Measurements from ENCODE around the gene USP40. TPM values are rescaled to one million over a fixed set of nuclear protein-coding genes. Genes with fewer than 3 reads are reported as not detected.
A peak's percentile ranks its signal among the peaks of the same experiment; 100 is the strongest.

Gene USP40
- total RNA-seq, 4 donors from 2014 or later, result 30.7 to 113 (median 41.3) TPM

GRCh38 chr2:233571001-233571400 is 4.4 kb upstream of the USP40 start:
- Histone ChIP-seq H3K27ac (no peak overlapping the region), H3K9me3 (no peaks in the 10 kb centered on the region), H3K27me3 (no peaks in the 10 kb centered on the region), H3K4me1 (no peaks in the 10 kb centered on the region), H3K36me3 (no peaks in the 10 kb centered on the region), H3K4me3 (no peak overlapping the region)
- WGBS, 2 donors (ENCODE audit: low coverage in 1 of 2), result 64 to 77% methylated on average over 1 of the region's 1 CpG
- intact Hi-C loops (cut with DNase I; ENCODE audit: low total_unique reads) (no loop called here), in situ Hi-C loops (cut with MboI; ENCODE audit: low pct_ligation_motif_present in 1 of 4, low pct_unique_long_range_greater_than_20kb in 1 of 4, low sequenced_read_pairs in 3 of 4) (no loop called here)
- DNase-seq, result no peak
- no peak for TF ChIP-seq POLR2AphosphoS5 (IDR thresholded peaks at IDR 0.05)
- no peak for TF ChIP-seq POLR2A (IDR thresholded peaks at IDR 0.05)
- TF ChIP-seq EP300 (IDR thresholded peaks at IDR 0.05; ENCODE audit: low read depth), result no peak
- no peak for TF ChIP-seq CTCF (IDR thresholded peaks at IDR 0.05)

GRCh38 chr2:233565685-233566140 is 869 bp downstream of the USP40 start:
- DNase-seq, result no peak
- WGBS, 2 donors (ENCODE audit: low coverage in 1 of 2), result 0 to 3% methylated on average over 6 of the region's 6 CpGs
- Histone ChIP-seq H3K4me3 (peak overlapping the region; percentile 5 to 99 (median 78)), H3K4me1 (peaks cover 0 to 10% (median 7%) of the 10 kb centered on the region in 4 donors), H3K36me3 (no peaks in the 10 kb centered on the region), H3K9me3 (no peaks in the 10 kb centered on the region), H3K27me3 (no peaks in the 10 kb centered on the region), H3K27ac (peak overlapping the region; percentile 91 to 99 (median 94))
- TF ChIP-seq POLR2AphosphoS5 (IDR thresholded peaks at IDR 0.05) (no peak), POLR2A (IDR thresholded peaks at IDR 0.05) (no peak), CTCF (IDR thresholded peaks at IDR 0.05) (no peak), EP300 (IDR thresholded peaks at IDR 0.05; ENCODE audit: low read depth) (no peak)
- intact Hi-C loops (cut with DNase I; ENCODE audit: low total_unique reads), result no loop called here
- in situ Hi-C loops (cut with MboI; ENCODE audit: low pct_ligation_motif_present in 1 of 4, low pct_unique_long_range_greater_than_20kb in 1 of 4, low sequenced_read_pairs in 3 of 4), result no loop called here

DNA sequence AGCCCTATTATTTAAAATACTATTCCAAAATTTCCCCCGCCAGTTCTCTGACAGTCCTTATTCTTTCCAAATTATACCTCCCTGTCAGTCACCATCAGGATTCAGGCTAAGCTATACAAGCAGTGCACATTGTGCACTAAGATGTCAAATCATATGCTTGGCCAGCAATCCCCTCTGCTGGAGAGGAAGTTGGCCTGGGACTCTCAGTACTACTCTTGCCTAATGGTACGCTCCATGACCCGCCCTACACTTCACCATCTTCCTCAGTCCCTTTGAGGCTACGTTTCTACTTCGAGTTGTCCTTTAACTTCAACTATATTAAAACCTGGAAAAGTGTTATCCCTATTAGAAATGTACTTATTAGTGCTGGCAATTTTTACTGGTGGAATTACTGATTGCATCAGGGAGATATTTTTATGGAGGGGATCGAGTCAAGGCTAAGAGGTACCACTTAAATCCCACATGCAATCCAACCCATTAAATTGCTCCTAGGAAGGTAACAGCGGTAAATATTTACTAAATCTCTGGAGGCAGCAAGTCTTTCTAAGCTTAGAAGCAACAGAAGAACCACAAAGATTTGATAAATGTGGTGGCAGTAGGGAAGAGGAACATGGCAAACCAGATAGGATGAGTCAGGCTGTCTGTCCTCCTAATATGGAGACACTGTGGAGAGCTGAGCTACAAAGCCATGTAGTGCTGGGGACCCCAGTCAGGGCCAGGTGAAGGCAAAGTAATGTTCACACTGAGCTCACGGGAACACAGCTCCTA is 2.7 kb downstream of the USP40 start:
- WGBS, 2 donors (ENCODE audit: low coverage in 1 of 2), result 86 to 87% methylated on average over 4 to 8 of the region's 8 CpGs
- in situ Hi-C loops (cut with MboI; ENCODE audit: low pct_ligation_motif_present in 1 of 4, low pct_unique_long_range_greater_than_20kb in 1 of 4, low sequenced_read_pairs in 3 of 4), result no loop called here

More for the DNA sequence above, 2.7 kb downstream of the USP40 start:
- intact Hi-C loops (cut with DNase I; ENCODE audit: low total_unique reads), result no loop called here
- H3K27ac ChIP-seq, result no peak overlapping the region
- no peaks in the 10 kb centered on the region for H3K27me3 ChIP-seq
- H3K4me3 ChIP-seq, result no peak overlapping the region
- TF ChIP-seq CTCF (IDR thresholded peaks at IDR 0.05), result no peak
- no peak for TF ChIP-seq POLR2AphosphoS5 (IDR thresholded peaks at IDR 0.05)
- TF ChIP-seq EP300 (IDR thresholded peaks at IDR 0.05; ENCODE audit: low read depth), result no peak
- no peak for TF ChIP-seq POLR2A (IDR thresholded peaks at IDR 0.05)
- no peak for DNase-seq
- H3K36me3 ChIP-seq, result peaks cover 0 to 8% (median 3%) of the 10 kb centered on the region in 4 donors
- no peaks in the 10 kb centered on the region for H3K9me3 ChIP-seq
- peaks cover 0 to 10% (median 7%) of the 10 kb centered on the region in 4 donors for H3K4me1 ChIP-seq
